Measurements from ENCODE around the gene EPHB2.

EPHB2 gene

GRCh38 chr1:22774833-22775182 lies 64.2 kb downstream of the EPHB2 start:
- H2AK5ac ChIP-seq (ENCODE audit: low read length, severe bottlenecking), result no peak overlapping the region
- no peaks in the 10 kb centered on the region for H3K9me3 ChIP-seq (ENCODE audit: control insufficient read depth, low read length)
- H3K27ac ChIP-seq (ENCODE audit: low read length, poor library complexity, severe bottlenecking), result no peak overlapping the region
- H2BK120ac ChIP-seq (ENCODE audit: low read depth, low read length), result no peak overlapping the region
- H4K8ac ChIP-seq (ENCODE audit: low read length), result peak overlapping the region; percentile 19
- H3K4ac ChIP-seq (ENCODE audit: low read depth in 1 of 2, low read length in 2 of 2), result no peak overlapping the region
- H3K4me2 ChIP-seq (ENCODE audit: low read length, poor library complexity, severe bottlenecking), result no peak overlapping the region
- H3K4me3 ChIP-seq (ENCODE audit: insufficient read depth in 1 of 2, low read depth in 1 of 2, low read length in 2 of 2), result no peak overlapping the region
- H3K23ac ChIP-seq (ENCODE audit: low read length in 2 of 2), result no peak overlapping the region
- H3K36me3 ChIP-seq (ENCODE audit: control insufficient read depth in 1 of 2, insufficient read depth in 2 of 2, low read depth in 1 of 2, low read length in 2 of 2), result peaks cover 0 to 10% of the 10 kb centered on the region in 2 experiments
- no peak for DNase-seq
- no peak overlapping the region for H2AFZ ChIP-seq (ENCODE audit: low read depth, low read length)
- peaks cover 0 to 19% of the 10 kb centered on the region in 2 experiments for H3K27me3 ChIP-seq (ENCODE audit: control insufficient read depth in 1 of 2, insufficient read depth in 1 of 2, low read length in 2 of 2)
- H2BK15ac ChIP-seq (ENCODE audit: low read depth, poor library complexity, severe bottlenecking), result no peak overlapping the region
- no peak overlapping the region for H2BK12ac ChIP-seq (ENCODE audit: low read length in 2 of 2)
- peaks cover 54% of the 10 kb centered on the region for H3K79me1 ChIP-seq (replicated peaks; ENCODE audit: low read length, poor library complexity, severe bottlenecking)
- peak overlapping the region; percentile 52 for H3K9ac ChIP-seq (ENCODE audit: low read length)
- no peak overlapping the region for H3K14ac ChIP-seq (ENCODE audit: low read length in 2 of 2)
- H2BK5ac ChIP-seq (ENCODE audit: low read depth, low read length, poor library complexity, severe bottlenecking), result no peak overlapping the region
- no peak overlapping the region for H3K18ac ChIP-seq (ENCODE audit: low read depth in 1 of 2, low read length in 2 of 2)
- H4K91ac ChIP-seq (ENCODE audit: low read length), result no peak overlapping the region
- H3K4me1 ChIP-seq (ENCODE audit: control insufficient read depth, insufficient read depth, low read depth, low read length), result peaks cover 28% of the 10 kb centered on the region

- H3K79me1 ChIP-seq (replicated peaks; ENCODE audit: low read length, poor library complexity, severe bottlenecking), result peaks cover 55% of the 10 kb centered on the region
- H2BK120ac ChIP-seq (ENCODE audit: low read depth, low read length), result no peak overlapping the region
- no peak overlapping the region for H2BK5ac ChIP-seq (ENCODE audit: low read depth, low read length, poor library complexity, severe bottlenecking)
- no peak overlapping the region for H2AK5ac ChIP-seq (ENCODE audit: low read length, severe bottlenecking)
- H3K14ac ChIP-seq (ENCODE audit: low read length in 2 of 2), result no peak overlapping the region
- no peak for DNase-seq
- no peak overlapping the region for H4K8ac ChIP-seq (ENCODE audit: low read length)
- H3K27ac ChIP-seq (ENCODE audit: low read length, poor library complexity, severe bottlenecking), result no peak overlapping the region
- no peak overlapping the region for H3K4me3 ChIP-seq (ENCODE audit: insufficient read depth in 1 of 2, low read depth in 1 of 2, low read length in 2 of 2)
- no peak overlapping the region for H3K18ac ChIP-seq (ENCODE audit: low read depth in 1 of 2, low read length in 2 of 2)
- no peak overlapping the region for H2AFZ ChIP-seq (ENCODE audit: low read depth, low read length)
- H3K27me3 ChIP-seq (ENCODE audit: control insufficient read depth in 1 of 2, insufficient read depth in 1 of 2, low read length in 2 of 2), result peaks cover 0 to 18% of the 10 kb centered on the region in 2 experiments
- H3K9me3 ChIP-seq (ENCODE audit: control insufficient read depth, low read length), result no peaks in the 10 kb centered on the region
- no peak overlapping the region for H3K4ac ChIP-seq (ENCODE audit: low read depth in 1 of 2, low read length in 2 of 2)
- H2BK12ac ChIP-seq (ENCODE audit: low read length in 2 of 2), result no peak overlapping the region
- H3K4me2 ChIP-seq (ENCODE audit: low read length, poor library complexity, severe bottlenecking), result no peak overlapping the region
- peaks cover 0 to 14% of the 10 kb centered on the region in 2 experiments for H3K36me3 ChIP-seq (ENCODE audit: control insufficient read depth in 1 of 2, insufficient read depth in 2 of 2, low read depth in 1 of 2, low read length in 2 of 2)
- H4K91ac ChIP-seq (ENCODE audit: low read length), result no peak overlapping the region
- H2BK15ac ChIP-seq (ENCODE audit: low read depth, poor library complexity, severe bottlenecking), result no peak overlapping the region
- 64% methylated on average over 5 of the region's 7 CpGs for WGBS
- peaks cover 30% of the 10 kb centered on the region for H3K4me1 ChIP-seq (ENCODE audit: control insufficient read depth, insufficient read depth, low read depth, low read length)
- no peak overlapping the region for H3K23ac ChIP-seq (ENCODE audit: low read length in 2 of 2)
- H3K9ac ChIP-seq (ENCODE audit: low read length), result no peak overlapping the region
These were observed 64.8 kb downstream of the EPHB2 start for GRCh38 chr1:22775478-22775877.

- Histone ChIP-seq H3K4me3 (ENCODE audit: insufficient read depth in 1 of 2, low read depth in 1 of 2, low read length in 2 of 2) (no peak overlapping the region), H3K9ac (ENCODE audit: low read length) (no peak overlapping the region), H3K36me3 (ENCODE audit: control insufficient read depth in 1 of 2, insufficient read depth in 2 of 2, low read depth in 1 of 2, low read length in 2 of 2) (peaks cover 0 to 14% of the 10 kb centered on the region in 2 experiments), H2BK120ac (ENCODE audit: low read depth, low read length) (no peak overlapping the region), H2AFZ (ENCODE audit: low read depth, low read length) (no peak overlapping the region), H2BK12ac (ENCODE audit: low read length in 2 of 2) (no peak overlapping the region), H3K23ac (ENCODE audit: low read length in 2 of 2) (no peak overlapping the region), H2AK5ac (ENCODE audit: low read length, severe bottlenecking) (peak overlapping the region; percentile 29), H3K27me3 (ENCODE audit: control insufficient read depth in 1 of 2, insufficient read depth in 1 of 2, low read length in 2 of 2) (peaks cover 0 to 18% of the 10 kb centered on the region in 2 experiments), H2BK15ac (ENCODE audit: low read depth, poor library complexity, severe bottlenecking) (no peak overlapping the region), H3K4ac (ENCODE audit: low read depth in 1 of 2, low read length in 2 of 2) (no peak overlapping the region), H3K14ac (ENCODE audit: low read length in 2 of 2) (peak overlapping the region in 1 of 2 experiments; percentile 68), H4K91ac (ENCODE audit: low read length) (no peak overlapping the region), H3K18ac (ENCODE audit: low read depth in 1 of 2, low read length in 2 of 2) (peak overlapping the region; percentile 12 to 42), H3K4me2 (ENCODE audit: low read length, poor library complexity, severe bottlenecking) (no peak overlapping the region), H3K4me1 (ENCODE audit: control insufficient read depth, insufficient read depth, low read depth, low read length) (peaks cover 30% of the 10 kb centered on the region), H4K8ac (ENCODE audit: low read length) (no peak overlapping the region), H2BK5ac (ENCODE audit: low read depth, low read length, poor library complexity, severe bottlenecking) (no peak overlapping the region), H3K9me3 (ENCODE audit: control insufficient read depth, low read length) (no peaks in the 10 kb centered on the region), H3K79me1 (replicated peaks; ENCODE audit: low read length, poor library complexity, severe bottlenecking) (peaks cover 54% of the 10 kb centered on the region), H3K27ac (ENCODE audit: low read length, poor library complexity, severe bottlenecking) (no peak overlapping the region)
- peak; percentile 12 for DNase-seq
- 37% methylated on average over 9 of the region's 10 CpGs for WGBS
These were observed 65.5 kb downstream of the EPHB2 start for GRCh38 chr1:22776035-22776613.

GRCh38 chr1:22777388-22778057 lies 66.9 kb downstream of the EPHB2 start:
- no peak overlapping the region for H3K4me3 ChIP-seq (ENCODE audit: insufficient read depth in 1 of 2, low read depth in 1 of 2, low read length in 2 of 2)
- H3K9ac ChIP-seq (ENCODE audit: low read length), result no peak overlapping the region
- H3K27me3 ChIP-seq (ENCODE audit: control insufficient read depth in 1 of 2, insufficient read depth in 1 of 2, low read length in 2 of 2), result peaks cover 0 to 18% of the 10 kb centered on the region in 2 experiments
- no peak overlapping the region for H3K18ac ChIP-seq (ENCODE audit: low read depth in 1 of 2, low read length in 2 of 2)
- H3K4me2 ChIP-seq (ENCODE audit: low read length, poor library complexity, severe bottlenecking), result no peak overlapping the region
- H2AK5ac ChIP-seq (ENCODE audit: low read length, severe bottlenecking), result no peak overlapping the region
- no peak overlapping the region for H3K14ac ChIP-seq (ENCODE audit: low read length in 2 of 2)
- H4K91ac ChIP-seq (ENCODE audit: low read length), result peak overlapping the region; percentile 18
- DNase-seq, result no peak
- H2BK5ac ChIP-seq (ENCODE audit: low read depth, low read length, poor library complexity, severe bottlenecking), result no peak overlapping the region
- no peak overlapping the region for H3K23ac ChIP-seq (ENCODE audit: low read length in 2 of 2)
- no peak overlapping the region for H2BK15ac ChIP-seq (ENCODE audit: low read depth, poor library complexity, severe bottlenecking)
- H2BK12ac ChIP-seq (ENCODE audit: low read length in 2 of 2), result no peak overlapping the region
- no peak overlapping the region for H4K8ac ChIP-seq (ENCODE audit: low read length)
- no peak overlapping the region for H2AFZ ChIP-seq (ENCODE audit: low read depth, low read length)
- peaks cover 0 to 17% of the 10 kb centered on the region in 2 experiments for H3K36me3 ChIP-seq (ENCODE audit: control insufficient read depth in 1 of 2, insufficient read depth in 2 of 2, low read depth in 1 of 2, low read length in 2 of 2)
- no peak overlapping the region for H3K27ac ChIP-seq (ENCODE audit: low read length, poor library complexity, severe bottlenecking)
- no peak overlapping the region for H2BK120ac ChIP-seq (ENCODE audit: low read depth, low read length)
- peaks cover 54% of the 10 kb centered on the region for H3K79me1 ChIP-seq (replicated peaks; ENCODE audit: low read length, poor library complexity, severe bottlenecking)
- WGBS, result 90% methylated on average over 5 of the region's 7 CpGs
- no peak overlapping the region for H3K4ac ChIP-seq (ENCODE audit: low read depth in 1 of 2, low read length in 2 of 2)
- peaks cover 27% of the 10 kb centered on the region for H3K4me1 ChIP-seq (ENCODE audit: control insufficient read depth, insufficient read depth, low read depth, low read length)
- H3K9me3 ChIP-seq (ENCODE audit: control insufficient read depth, low read length), result no peaks in the 10 kb centered on the region

All from mesenchymal stem cell (in vitro differentiated cells and primary cell).